Measurements from ENCODE around the gene RAB1A.
A peak's percentile ranks its signal among the peaks of the same experiment; 100 is the strongest.
"Not testable (repeated sequence)": the region's sequence is repeated elsewhere in the genome, so short reads cannot be mapped to it uniquely, and the experiment has no call there.

Gene RAB1A

DNA sequence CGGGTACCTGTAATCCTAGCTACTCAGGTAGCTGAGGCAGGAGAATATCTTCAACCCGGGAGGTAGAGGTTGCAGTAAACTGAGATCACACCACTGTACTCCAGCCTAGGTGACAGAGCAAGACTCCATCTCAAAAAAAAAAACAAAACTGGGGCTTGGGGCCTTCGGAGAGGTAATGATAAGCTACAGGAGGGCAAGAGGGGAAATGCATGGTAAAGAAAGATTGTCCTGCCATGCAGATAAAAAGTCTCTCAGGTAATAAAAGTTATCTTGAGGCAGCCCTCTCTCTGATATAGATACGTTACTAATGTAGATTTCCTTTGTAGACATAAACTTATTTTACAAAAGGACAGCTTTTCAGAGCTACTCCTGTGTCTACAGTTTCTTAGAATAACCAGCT lies 3.7 kb upstream of the RAB1A start:
- H3K9me3 ChIP-seq (ENCODE audit: low read length): no peaks in the 10 kb centered on the region
- H3K4me1 ChIP-seq (ENCODE audit: insufficient read depth, low read length): peaks cover 5% of the 10 kb centered on the region
- no peaks in the 10 kb centered on the region for H3K27me3 ChIP-seq (ENCODE audit: control insufficient read depth in 1 of 2, insufficient read depth in 2 of 2, low read length in 2 of 2)
- H3K4me3 ChIP-seq (ENCODE audit: low read depth in 1 of 2, low read length in 2 of 2): no peak overlapping the region
- no peak overlapping the region for H3K9ac ChIP-seq (ENCODE audit: low read length)
- H3K36me3 ChIP-seq (ENCODE audit: insufficient read depth, low read length): no peaks in the 10 kb centered on the region
- H3K27ac ChIP-seq (ENCODE audit: low read depth, low read length): no peak overlapping the region

DNA sequence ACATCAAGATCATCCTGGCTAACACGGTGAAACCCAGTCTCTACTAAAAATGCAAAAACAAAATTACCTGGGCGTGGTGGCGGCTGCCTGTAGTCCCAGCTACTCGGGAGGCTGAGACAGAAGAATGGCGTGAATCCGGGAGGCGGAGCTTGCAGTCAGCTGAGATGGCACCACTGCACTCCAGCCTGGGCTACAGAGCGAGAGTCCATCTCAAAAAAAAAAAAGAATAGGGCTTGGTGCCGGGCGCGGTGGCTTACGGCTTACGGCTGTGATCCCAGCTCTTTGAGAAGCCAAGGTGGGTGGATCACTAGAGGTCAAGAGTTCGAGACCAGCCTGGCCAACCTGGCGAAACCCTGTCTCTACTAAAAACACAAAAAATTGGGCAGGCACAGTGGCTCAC lies 3.0 kb upstream of the RAB1A start:
- not testable (repeated sequence) for H3K9ac ChIP-seq (ENCODE audit: low read length); H3K27me3 ChIP-seq (ENCODE audit: control insufficient read depth in 1 of 2, insufficient read depth in 2 of 2, low read length in 2 of 2); H3K4me3 ChIP-seq (ENCODE audit: low read depth in 1 of 2, low read length in 2 of 2); H3K9me3 ChIP-seq (ENCODE audit: low read length); H3K27ac ChIP-seq (ENCODE audit: low read depth, low read length); H3K36me3 ChIP-seq (ENCODE audit: insufficient read depth, low read length)
- peaks cover 12% of the 10 kb centered on the region for H3K4me1 ChIP-seq (ENCODE audit: insufficient read depth, low read length)

DNA sequence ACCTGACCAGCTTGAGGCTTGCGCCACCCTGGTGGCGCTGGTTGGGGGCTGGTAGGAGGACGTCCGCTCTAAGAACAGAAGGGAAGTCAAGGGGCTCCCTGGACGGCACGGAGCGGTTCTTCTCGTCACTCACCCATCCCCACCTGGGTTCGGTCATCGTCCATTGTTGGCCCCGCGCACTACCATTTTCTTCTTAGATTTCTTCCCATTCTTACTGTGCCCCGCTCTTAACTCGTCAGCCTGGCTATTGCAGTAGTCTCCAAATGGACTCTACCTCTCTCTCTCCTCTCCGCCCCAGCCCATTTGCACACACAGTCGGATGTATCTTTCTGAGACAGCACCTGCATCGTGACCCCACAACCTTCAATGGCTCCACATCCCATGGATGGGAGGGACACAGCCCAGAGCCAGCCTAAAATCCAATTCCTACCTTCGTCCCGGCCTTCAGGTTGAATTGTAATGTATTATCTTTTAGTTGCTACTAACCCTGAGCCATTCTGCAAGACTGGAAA lies 814 bp upstream of the RAB1A start:
- Histone ChIP-seq H3K27me3 (ENCODE audit: control insufficient read depth in 1 of 2, insufficient read depth in 2 of 2, low read length in 2 of 2) (no peaks in the 10 kb centered on the region), H3K4me1 (ENCODE audit: insufficient read depth, low read length) (peaks cover 25% of the 10 kb centered on the region), H3K4me3 (ENCODE audit: low read depth in 1 of 2, low read length in 2 of 2) (peak overlapping the region; percentile 52 to 71), H3K27ac (ENCODE audit: low read depth, low read length) (peak overlapping the region; percentile 76), H3K9ac (ENCODE audit: low read length) (peak overlapping the region; percentile 32), H3K9me3 (ENCODE audit: low read length) (no peaks in the 10 kb centered on the region), H3K36me3 (ENCODE audit: insufficient read depth, low read length) (no peaks in the 10 kb centered on the region)

DNA sequence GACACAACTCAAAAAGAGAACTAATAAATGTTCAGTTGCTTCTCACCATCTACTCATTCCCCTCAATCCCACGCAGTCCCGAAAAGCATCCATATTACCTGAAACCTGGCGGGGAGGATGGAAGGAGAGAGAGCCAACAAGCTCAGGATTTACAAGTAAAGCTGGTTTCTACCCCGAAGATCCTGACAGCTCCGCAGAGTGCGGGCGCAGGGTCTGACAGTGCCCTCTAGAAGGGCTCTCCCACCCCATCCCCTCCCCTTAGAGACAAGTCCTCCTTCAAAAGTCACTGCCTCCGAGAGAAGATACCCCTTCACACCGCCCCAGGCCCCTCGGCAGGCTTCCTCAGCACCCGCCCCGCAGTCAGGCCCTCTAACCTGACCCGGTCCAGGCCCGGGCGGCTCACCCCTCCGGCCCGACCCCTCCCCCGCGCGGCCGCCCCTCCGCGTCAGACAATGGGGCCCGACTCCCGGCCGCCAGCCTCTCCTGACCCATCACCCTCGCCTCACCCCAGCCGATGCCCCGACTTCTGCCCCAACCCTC lies 550 bp downstream of the RAB1A start:
- H3K27me3 ChIP-seq (ENCODE audit: control insufficient read depth in 1 of 2, insufficient read depth in 2 of 2, low read length in 2 of 2): no peaks in the 10 kb centered on the region
- peak overlapping the region; percentile 79 to 84 for H3K4me3 ChIP-seq (ENCODE audit: low read depth in 1 of 2, low read length in 2 of 2)
- H3K9me3 ChIP-seq (ENCODE audit: low read length): no peaks in the 10 kb centered on the region
- peak overlapping the region; percentile 97 for H3K9ac ChIP-seq (ENCODE audit: low read length)
- H3K27ac ChIP-seq (ENCODE audit: low read depth, low read length): peak overlapping the region; percentile 36
- H3K4me1 ChIP-seq (ENCODE audit: insufficient read depth, low read length): peaks cover 32% of the 10 kb centered on the region
- H3K36me3 ChIP-seq (ENCODE audit: insufficient read depth, low read length): no peaks in the 10 kb centered on the region

DNA sequence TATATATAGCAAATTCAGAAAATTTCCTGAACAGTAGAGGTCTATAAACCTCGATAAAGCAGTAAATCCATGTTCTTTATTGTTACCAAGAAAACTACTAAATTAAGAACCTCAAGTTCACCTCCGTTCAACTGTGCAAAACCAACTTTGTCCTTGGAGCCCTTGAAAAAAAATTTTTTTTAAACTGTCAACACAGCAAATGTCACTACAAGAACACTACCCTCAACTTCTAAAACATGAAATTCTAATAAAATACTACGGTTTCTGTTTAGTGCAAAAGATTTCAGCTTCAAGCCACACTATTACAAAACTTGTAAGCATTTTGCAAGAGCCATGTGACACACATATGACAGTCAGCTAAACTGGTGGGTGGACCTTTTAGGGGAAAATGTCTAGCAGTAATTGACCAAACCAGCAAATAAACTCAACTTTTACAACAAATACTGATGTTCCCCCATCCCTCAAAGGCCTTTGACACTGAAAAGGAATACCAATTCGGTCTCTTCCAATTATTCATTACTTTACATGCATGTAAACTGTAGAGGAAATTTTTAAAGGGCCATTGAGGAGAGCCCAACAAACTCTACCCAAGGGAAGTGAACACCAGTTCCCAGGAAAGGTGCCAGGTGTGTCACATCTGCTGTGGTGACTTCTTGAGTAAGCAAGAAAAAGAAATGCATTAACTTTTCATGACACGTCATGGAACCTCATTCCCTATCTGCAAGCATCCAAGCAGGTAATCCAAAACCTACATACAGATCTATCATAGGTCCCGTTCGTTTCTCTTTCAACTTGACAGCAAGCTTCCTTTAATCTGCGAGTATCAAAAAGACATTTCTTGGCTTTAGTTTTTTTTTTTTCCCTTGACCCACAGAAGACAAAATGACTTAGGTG lies 1.4 kb downstream of the RAB1A start:
- H3K27me3 ChIP-seq (ENCODE audit: control insufficient read depth in 1 of 2, insufficient read depth in 2 of 2, low read length in 2 of 2): no peaks in the 10 kb centered on the region
- H3K9me3 ChIP-seq (ENCODE audit: low read length): no peaks in the 10 kb centered on the region
- H3K9ac ChIP-seq (ENCODE audit: low read length): peak overlapping the region; percentile 97
- peak overlapping the region; percentile 79 to 84 for H3K4me3 ChIP-seq (ENCODE audit: low read depth in 1 of 2, low read length in 2 of 2)
- no peaks in the 10 kb centered on the region for H3K36me3 ChIP-seq (ENCODE audit: insufficient read depth, low read length)
- peak overlapping the region; percentile 36 for H3K27ac ChIP-seq (ENCODE audit: low read depth, low read length)
- H3K4me1 ChIP-seq (ENCODE audit: insufficient read depth, low read length): peaks cover 32% of the 10 kb centered on the region

GRCh38 chr2:65125457-65125856 lies 4.4 kb downstream of the RAB1A start:
- H3K27ac ChIP-seq (ENCODE audit: low read depth, low read length); H3K27me3 ChIP-seq (ENCODE audit: control insufficient read depth in 1 of 2, insufficient read depth in 2 of 2, low read length in 2 of 2); H3K9ac ChIP-seq (ENCODE audit: low read length); H3K36me3 ChIP-seq (ENCODE audit: insufficient read depth, low read length); H3K9me3 ChIP-seq (ENCODE audit: low read length); H3K4me3 ChIP-seq (ENCODE audit: low read depth in 1 of 2, low read length in 2 of 2): not testable (repeated sequence)
- H3K4me1 ChIP-seq (ENCODE audit: insufficient read depth, low read length): peaks cover 40% of the 10 kb centered on the region

- H3K9ac ChIP-seq (ENCODE audit: low read length): no peak overlapping the region
- no peak overlapping the region for H3K4me3 ChIP-seq (ENCODE audit: low read depth in 1 of 2, low read length in 2 of 2)
- no peak overlapping the region for H3K27ac ChIP-seq (ENCODE audit: low read depth, low read length)
- no peaks in the 10 kb centered on the region for H3K9me3 ChIP-seq (ENCODE audit: low read length)
- H3K27me3 ChIP-seq (ENCODE audit: control insufficient read depth in 1 of 2, insufficient read depth in 2 of 2, low read length in 2 of 2): no peaks in the 10 kb centered on the region
- H3K36me3 ChIP-seq (ENCODE audit: insufficient read depth, low read length): no peaks in the 10 kb centered on the region
- peaks cover 26% of the 10 kb centered on the region for H3K4me1 ChIP-seq (ENCODE audit: insufficient read depth, low read length)
Observed at GRCh38 chr2:65122313-65122712, 7.6 kb downstream of the RAB1A start.

DNA sequence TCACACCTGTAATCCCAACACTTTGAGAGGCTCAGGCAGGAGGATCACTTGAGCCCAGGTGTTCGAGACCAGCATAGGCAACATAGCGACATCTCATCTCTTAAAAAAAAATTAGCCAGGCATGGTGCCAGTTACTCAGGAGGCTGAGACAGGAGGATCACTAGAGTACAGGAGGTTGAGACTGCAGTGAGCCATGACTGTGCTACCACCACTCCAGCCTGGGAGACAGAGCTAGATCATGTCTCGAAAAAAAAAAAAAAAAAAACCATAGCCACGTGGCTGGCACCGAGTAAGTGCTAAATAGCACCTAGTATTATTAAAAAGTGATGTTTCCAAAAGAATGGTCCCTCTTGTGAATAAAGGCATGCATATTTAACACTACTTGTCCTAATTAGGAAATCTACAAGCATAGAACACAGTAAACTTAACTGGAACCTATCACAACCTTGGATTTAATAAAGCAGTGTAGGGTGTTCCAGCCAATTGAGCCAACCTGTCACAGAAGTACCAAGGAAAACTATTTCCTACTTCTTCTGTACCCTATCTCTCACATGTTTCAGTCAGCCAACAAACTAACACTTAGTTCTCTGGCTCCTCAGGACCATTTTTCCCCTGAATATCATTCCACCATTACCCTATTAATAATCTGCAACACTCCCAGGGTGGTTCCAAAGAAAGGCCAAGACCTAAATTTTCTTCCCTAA lies 8.8 kb downstream of the RAB1A start:
- H3K27ac ChIP-seq (ENCODE audit: low read depth, low read length): no peak overlapping the region
- H3K36me3 ChIP-seq (ENCODE audit: insufficient read depth, low read length): no peaks in the 10 kb centered on the region
- no peak overlapping the region for H3K4me3 ChIP-seq (ENCODE audit: low read depth in 1 of 2, low read length in 2 of 2)
- no peaks in the 10 kb centered on the region for H3K27me3 ChIP-seq (ENCODE audit: control insufficient read depth in 1 of 2, insufficient read depth in 2 of 2, low read length in 2 of 2)
- H3K9me3 ChIP-seq (ENCODE audit: low read length): no peaks in the 10 kb centered on the region
- H3K4me1 ChIP-seq (ENCODE audit: insufficient read depth, low read length): peaks cover 18% of the 10 kb centered on the region
- H3K9ac ChIP-seq (ENCODE audit: low read length): no peak overlapping the region

GRCh38 chr2:65116645-65117044 lies 13.3 kb downstream of the RAB1A start:
- no peak overlapping the region for H3K4me3 ChIP-seq (ENCODE audit: low read depth in 1 of 2, low read length in 2 of 2)
- no peak overlapping the region for H3K9ac ChIP-seq (ENCODE audit: low read length)
- H3K4me1 ChIP-seq (ENCODE audit: insufficient read depth, low read length): peaks cover 10% of the 10 kb centered on the region
- no peaks in the 10 kb centered on the region for H3K27me3 ChIP-seq (ENCODE audit: control insufficient read depth in 1 of 2, insufficient read depth in 2 of 2, low read length in 2 of 2)
- no peaks in the 10 kb centered on the region for H3K9me3 ChIP-seq (ENCODE audit: low read length)
- H3K27ac ChIP-seq (ENCODE audit: low read depth, low read length): no peak overlapping the region
- H3K36me3 ChIP-seq (ENCODE audit: insufficient read depth, low read length): no peaks in the 10 kb centered on the region

DNA sequence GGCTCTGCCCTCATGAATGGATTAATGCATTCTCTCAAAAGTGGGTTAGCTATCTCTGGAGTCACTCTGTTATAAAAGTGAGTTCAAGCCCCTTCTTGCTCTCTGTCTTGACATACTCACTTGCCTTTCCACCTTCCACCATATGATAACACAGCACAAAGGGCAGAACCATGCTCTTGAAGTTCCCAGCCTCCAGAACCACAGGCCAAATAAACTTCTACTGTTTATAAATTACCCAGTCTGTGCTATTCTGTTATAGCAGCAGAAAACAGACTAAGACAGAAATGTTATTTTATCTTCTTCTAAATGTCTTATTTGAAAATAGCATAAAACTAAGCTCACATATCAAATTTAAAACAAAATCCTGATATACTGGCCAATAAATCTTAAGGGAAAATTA lies 15.0 kb downstream of the RAB1A start:
- Histone ChIP-seq H3K27ac (ENCODE audit: low read depth, low read length) (no peak overlapping the region), H3K9ac (ENCODE audit: low read length) (no peak overlapping the region), H3K36me3 (ENCODE audit: insufficient read depth, low read length) (no peaks in the 10 kb centered on the region), H3K4me1 (ENCODE audit: insufficient read depth, low read length) (no peaks in the 10 kb centered on the region), H3K4me3 (ENCODE audit: low read depth in 1 of 2, low read length in 2 of 2) (no peak overlapping the region), H3K27me3 (ENCODE audit: control insufficient read depth in 1 of 2, insufficient read depth in 2 of 2, low read length in 2 of 2) (no peaks in the 10 kb centered on the region), H3K9me3 (ENCODE audit: low read length) (no peaks in the 10 kb centered on the region)

- Histone ChIP-seq H3K36me3 (ENCODE audit: insufficient read depth, low read length) (no peaks in the 10 kb centered on the region), H3K4me1 (ENCODE audit: insufficient read depth, low read length) (no peaks in the 10 kb centered on the region), H3K4me3 (ENCODE audit: low read depth in 1 of 2, low read length in 2 of 2) (no peak overlapping the region), H3K9ac (ENCODE audit: low read length) (no peak overlapping the region), H3K27ac (ENCODE audit: low read depth, low read length) (no peak overlapping the region), H3K27me3 (ENCODE audit: control insufficient read depth in 1 of 2, insufficient read depth in 2 of 2, low read length in 2 of 2) (no peaks in the 10 kb centered on the region), H3K9me3 (ENCODE audit: low read length) (no peaks in the 10 kb centered on the region)
Observed at GRCh38 chr2:65113816-65114215, 16.1 kb downstream of the RAB1A start.
